Transverse colon (tissue), 4 donors: ENCODE data around the gene RAD9A. TPM values are rescaled to one million over a fixed set of nuclear protein-coding genes. Genes with fewer than 3 reads are reported as not detected.

Experiments
- DNase-seq: peaks from one replicate; pipeline ENCODE4 v3.0.0-alpha.2; 2019
- H3K27ac ChIP-seq, 4 donors: fragments of 200-600 bp; sonication (generic); 2 replicates each; pipeline ENCODE4 v1.5.1; 2016 to 2018; ENCODE audit warnings: inconsistent platforms in 4 of 4
- H3K27me3 ChIP-seq: fragments of 200-600 bp; sonication (generic); 2 replicates; pipeline ENCODE4 v1.5.1; 2017; ENCODE audit warnings: inconsistent platforms
- H3K36me3 ChIP-seq, 4 donors: fragments of 200-600 bp; sonication (generic); 2 replicates each; pipeline ENCODE4 v1.5.1; 2017 to 2019; ENCODE audit warnings: inconsistent platforms in 4 of 4
- H3K4me1 ChIP-seq, 4 donors: fragments of 200-600 bp; sonication (generic); 2 replicates each; pipeline ENCODE4 v1.5.1; 2017 to 2020; ENCODE audit warnings: inconsistent platforms in 4 of 4
- H3K4me3 ChIP-seq, 4 donors: fragments of 200-600 bp; sonication (generic); 1 replicate in 1 of 4; 2 replicates in 3 of 4; pipeline versions ENCODE4 v1.5.1 to v1.6.1; 2017 to 2019; ENCODE audit warnings: inconsistent platforms in 4 of 4
- H3K9me3 ChIP-seq, 2 donors: fragments of 200-600 bp; sonication (generic); 2 replicates each; pipeline ENCODE4 v1.5.1; 2017 to 2019; ENCODE audit warnings: inconsistent platforms in 2 of 2
- CTCF ChIP-seq, 5 experiments: fragments of 200-600 bp in 3 of 5; fragments of 450-650 bp in 2 of 5; sonication (generic) in 3 of 5; IDR thresholded peaks; 1 replicate in 2 of 5; 2 replicates in 3 of 5; pipeline ENCODE4 v1.5.1; 2016 to 2017; ENCODE audit warnings: antibody characterized with exemption in 5 of 5, inconsistent platforms in 3 of 5, mild to moderate bottlenecking in 2 of 5, moderate library complexity in 1 of 5
- EP300 ChIP-seq: sonication (generic); formaldehyde crosslinking; IDR thresholded peaks from one replicate; pipeline ENCODE4 v1.6.1; 2017; ENCODE audit warnings: antibody characterized with exemption, low read depth
- POLR2A ChIP-seq: fragments of 450-650 bp; IDR thresholded peaks from one replicate; pipeline ENCODE4 v1.6.1; 2016; ENCODE audit warnings: antibody characterized with exemption, mild to moderate bottlenecking, moderate library complexity
- POLR2AphosphoS5 ChIP-seq, 3 donors: sonication (generic); formaldehyde crosslinking; IDR thresholded peaks; one replicate each; pipeline ENCODE4 v1.6.1; 2016; ENCODE audit warnings: antibody characterized with exemption in 3 of 3
- WGBS, 2 donors: methylation state at CpG; one replicate each; pipeline ENCODE4 v1.1.5; 2018; ENCODE audit warnings: low coverage in 1 of 2; 5-methylcytosine and 5-hydroxymethylcytosine counted together
- in situ Hi-C, 4 donors: fragments of 200-750 bp; cut with MboI; loops; one replicate each; pipeline versions ENCODE4 v1.15.0 to v1.15.1; 2017; ENCODE audit warnings: low sequenced_read_pairs in 3 of 4, low pct_ligation_motif_present in 1 of 4, low pct_unique_long_range_greater_than_20kb in 1 of 4
- intact Hi-C: fragments of 100-400 bp; cut with DNase I; formaldehyde crosslinking; loops from one replicate; pipeline ENCODE4 v1.15.1; 2023; ENCODE audit warnings: low total_unique reads
- total RNA-seq, 4 donors: library from RNA; depleted of rRNA; stranded (reverse); fragments of >200 nt; gene quantifications; one replicate each; pipeline ENCODE4 v1.1.0, GENCODE V29; 2016

The RAD9A gene
- total RNA-seq, 4 donors from 2014 or later: 37.8 to 470 (median 95.3) TPM

- Histone ChIP-seq H3K4me3 (no peak overlapping the region), H3K9me3 (no peaks in the 10 kb centered on the region), H3K36me3 (no peaks in the 10 kb centered on the region), H3K4me1 (peaks cover 13 to 42% (median 29%) of the 10 kb centered on the region in 4 donors), H3K27ac (peak overlapping the region in 1 of 4 donors; percentile 36), H3K27me3 (peaks cover 23% of the 10 kb centered on the region)
- WGBS, 2 donors: 60% methylated on average over 21 of the region's 21 CpGs; no CpG with 5 or more reads in 1 of the 2 donors
- TF ChIP-seq EP300: no peak
- TF ChIP-seq POLR2A: no peak
- no peak for TF ChIP-seq CTCF (IDR thresholded peaks at IDR 0.05)
- TF ChIP-seq POLR2AphosphoS5 (IDR thresholded peaks at IDR 0.05): no peak
- no peak for DNase-seq
- intact Hi-C loops (no loop called here), in situ Hi-C loops (no loop called here)
Measured at GRCh38 chr11:67416416-67417335, 24.9 kb downstream of the RAD9A start.

GRCh38 chr11:67417425-67417824, 25.6 kb downstream of the RAD9A start:
- no peak for DNase-seq
- TF ChIP-seq POLR2A (no peak), CTCF (IDR thresholded peaks at IDR 0.05) (no peak), EP300 (no peak), POLR2AphosphoS5 (IDR thresholded peaks at IDR 0.05) (no peak)
- no peaks in the 10 kb centered on the region for H3K9me3 ChIP-seq
- peaks cover 13 to 42% (median 29%) of the 10 kb centered on the region in 4 donors for H3K4me1 ChIP-seq
- H3K4me3 ChIP-seq: no peak overlapping the region
- H3K27ac ChIP-seq: no peak overlapping the region
- H3K27me3 ChIP-seq: peaks cover 20% of the 10 kb centered on the region
- H3K36me3 ChIP-seq: no peaks in the 10 kb centered on the region
- 93% methylated on average over 3 of the region's 12 CpGs; no CpG with 5 or more reads in 1 of the 2 donors for WGBS, 2 donors
- in situ Hi-C loops: no loop called here
- intact Hi-C loops: no loop called here

GRCh38 chr11:67418476-67419281, 26.9 kb downstream of the RAD9A start:
- H3K27me3 ChIP-seq: peaks cover 12% of the 10 kb centered on the region
- DNase-seq: no peak
- intact Hi-C loops (no loop called here), in situ Hi-C loops (no loop called here)
- H3K4me1 ChIP-seq: peaks cover 13 to 42% (median 29%) of the 10 kb centered on the region in 4 donors
- H3K9me3 ChIP-seq: no peaks in the 10 kb centered on the region
- no peak overlapping the region for H3K4me3 ChIP-seq
- 76% methylated on average over 25 of the region's 26 CpGs; no CpG with 5 or more reads in 1 of the 2 donors for WGBS, 2 donors
- TF ChIP-seq EP300: no peak
- TF ChIP-seq POLR2AphosphoS5 (IDR thresholded peaks at IDR 0.05): no peak
- no peak for TF ChIP-seq CTCF (IDR thresholded peaks at IDR 0.05)
- TF ChIP-seq POLR2A: no peak
- no peaks in the 10 kb centered on the region for H3K36me3 ChIP-seq
- H3K27ac ChIP-seq: peak overlapping the region in 1 of 4 donors; percentile 30
